SK-N-SH (cell line): ENCODE measurements around the gene SCNN1G. TPM values are rescaled to one million over a fixed set of nuclear protein-coding genes. Genes with fewer than 3 reads are reported as not detected.

Experiments used
- CTCF ChIA-PET: fragments of 300-600, 350-600 bp; formaldehyde crosslinking; extraction: SDS; loops from one replicate; lab custom pipeline; 2021; lab: Yijun Ruan, JAX
- POLR2A ChIA-PET: fragments of 350-600 bp; sonication (Branson Sonifier 250); formaldehyde crosslinking; extraction: SDS; loops from one replicate; lab custom pipeline; 2020; ENCODE audit warnings: antibody characterized with exemption, inconsistent platforms; lab: Yijun Ruan, JAX
- DNase-seq: peaks from one replicate; pipeline ENCODE4 v3.0.0; 2012
- H2AFZ ChIP-seq: fragments of 200-600 bp; sonication (generic); 2 replicates; pipeline ENCODE4 v1.8.1; 2016; ENCODE audit warnings: antibody characterized with exemption, mild to moderate bottlenecking, low read depth
- H3F3A ChIP-seq: fragments of 200-600 bp; sonication (generic); replicated peaks from 2 replicates; pipeline ENCODE3; 2016; ENCODE audit warnings: antibody characterized with exemption, mild to moderate bottlenecking; ENCODE audit not compliant: insufficient read depth
- H3K27ac ChIP-seq, 2 experiments: fragments of 200-500 bp in 1 of 2; fragments of 200-600 bp in 1 of 2; sonication (Bioruptor generic) in 1 of 2; sonication (generic), shearing (Covaris generic) in 1 of 2; 2 replicates each; pipeline versions ENCODE4 v1.5.1 to v1.6.1; 2014 to 2016; ENCODE audit warnings: low read depth in 2 of 2, inconsistent platforms in 1 of 2, low read length in 1 of 2, mild to moderate bottlenecking in 1 of 2, mixed read lengths in 1 of 2
- H3K27me3 ChIP-seq: fragments of 200-600 bp; sonication (generic), shearing (Covaris generic); 2 replicates; pipeline ENCODE4 v1.6.1; 2016; ENCODE audit warnings: mixed run types; ENCODE audit not compliant: insufficient read depth
- H3K36me3 ChIP-seq, 2 experiments: fragments of 200-500 bp in 1 of 2; fragments of 200-600 bp in 1 of 2; sonication (Bioruptor generic) in 1 of 2; sonication (generic) in 1 of 2; replicated peaks in 1 of 2; 2 replicates each; pipeline versions ENCODE3 to v1.5.1; 2014 to 2016; ENCODE audit warnings: low read length in 1 of 2, mild to moderate bottlenecking in 1 of 2; ENCODE audit not compliant: insufficient read depth in 2 of 2, control insufficient read depth in 1 of 2
- H3K4me1 ChIP-seq, 2 experiments: fragments of 200-500 bp in 1 of 2; fragments of 200-600 bp in 1 of 2; sonication (Bioruptor generic) in 1 of 2; sonication (generic), shearing (Covaris generic) in 1 of 2; 2 replicates each; pipeline versions ENCODE4 v1.5.1 to v1.6.1; 2014 to 2016; ENCODE audit warnings: low read depth in 1 of 2, low read length in 1 of 2, mixed run types in 1 of 2; ENCODE audit not compliant: insufficient read depth in 2 of 2, control insufficient read depth in 1 of 2
- H3K4me2 ChIP-seq: fragments of 200-600 bp; sonication (generic), shearing (Covaris generic); 2 replicates; pipeline ENCODE4 v1.6.1; 2017; ENCODE audit warnings: mixed run types
- H3K4me3 ChIP-seq, 2 experiments: fragments of 200-500 bp in 1 of 2; fragments of 200-600 bp in 1 of 2; sonication (Bioruptor generic) in 1 of 2; sonication (generic), shearing (Covaris generic) in 1 of 2; 2 replicates each; pipeline versions ENCODE4 v1.5.1 to v1.8.1; 2014 to 2016; ENCODE audit warnings: low read depth in 2 of 2, inconsistent platforms in 1 of 2, low read length in 1 of 2, mild to moderate bottlenecking in 1 of 2, mixed read lengths in 1 of 2, moderate library complexity in 1 of 2
- H3K79me2 ChIP-seq: fragments of 200-600 bp; sonication (generic); 2 replicates; pipeline ENCODE4 v1.8.1; 2017; ENCODE audit warnings: mild to moderate bottlenecking; ENCODE audit not compliant: insufficient read depth
- H3K9ac ChIP-seq: fragments of 200-600 bp; sonication (generic); 2 replicates; pipeline ENCODE4 v1.6.1; 2017; ENCODE audit warnings: mixed run types
- H3K9me2 ChIP-seq: fragments of 200-600 bp; sonication (generic); 2 replicates; pipeline ENCODE4 v1.6.1; 2017; ENCODE audit warnings: mixed run types
- H3K9me3 ChIP-seq: fragments of 200-600 bp; sonication (generic); 2 replicates; pipeline ENCODE4 v1.6.1; 2017; ENCODE audit warnings: mixed run types, mild to moderate bottlenecking, moderate library complexity
- H4K20me1 ChIP-seq: fragments of 200-600 bp; sonication (generic); 2 replicates; pipeline ENCODE4 v1.6.1; 2017; ENCODE audit warnings: mild to moderate bottlenecking, mixed run types; ENCODE audit not compliant: insufficient read depth
- EZH2phosphoT487 ChIP-seq: fragments of 200-600 bp; sonication (generic); IDR thresholded peaks from 2 replicates; pipeline ENCODE4 v1.6.1; 2017; ENCODE audit warnings: low read depth, mixed run types, mild to moderate bottlenecking, antibody characterized with exemption, moderate library complexity, borderline replicate concordance
- FOSL2 ChIP-seq: IDR thresholded peaks from 2 replicates; pipeline ENCODE4 v1.4.0; 2012; ENCODE audit warnings: low read depth, mild to moderate bottlenecking, moderate library complexity, borderline replicate concordance
- FOXJ3 ChIP-seq: sonication (generic); formaldehyde crosslinking; IDR thresholded peaks from 2 replicates; pipeline ENCODE4 v1.5.1; 2020; ENCODE audit warnings: mild to moderate bottlenecking, missing genetic modification reagents
- MXI1 ChIP-seq: IDR thresholded peaks from 2 replicates; pipeline ENCODE4 v1.6.1; 2012; ENCODE audit warnings: mild to moderate bottlenecking, low read depth, low read length, improper control_type of control experiment
- NFIC ChIP-seq: IDR thresholded peaks from 2 replicates; pipeline ENCODE4 v1.4.0; 2012; ENCODE audit warnings: borderline replicate concordance
- NRF1 ChIP-seq: IDR thresholded peaks from 2 replicates; pipeline ENCODE4 v1.6.1; 2012; ENCODE audit warnings: low read depth, mild to moderate bottlenecking, low read length
- RAD21 ChIP-seq: IDR thresholded peaks from 2 replicates; pipeline ENCODE4 v1.6.1; 2012; ENCODE audit warnings: mild to moderate bottlenecking, low read length
- TCF12 ChIP-seq: IDR thresholded peaks from 2 replicates; pipeline ENCODE4 v1.4.0; 2012
- USF2 ChIP-seq: fragments of 150-350 bp; IDR thresholded peaks from 2 replicates; pipeline ENCODE4 v1.6.1; 2017; ENCODE audit warnings: antibody characterized with exemption, low read length, low read depth, borderline replicate concordance
- YY1 ChIP-seq: IDR thresholded peaks from 2 replicates; pipeline ENCODE4 v1.4.0; 2012; ENCODE audit warnings: low read depth, mild to moderate bottlenecking
- WGBS: methylation state at CpG from one replicate; pipeline ENCODE4 v1.1.6; 2017; ENCODE audit warnings: low lambda C conversion rate; 5-methylcytosine and 5-hydroxymethylcytosine counted together
- polyA plus RNA-seq, 3 experiments: library from polyadenylated mRNA; depleted of rRNA; stranded (reverse); fragments of >200 nt; gene quantifications; 2 replicates each; pipeline ENCODE4 v1.2.3, GENCODE V29; 2012
- TF ChIP-seq, protein P1 (sequence below): fragments of 200-600 bp; sonication (generic); IDR thresholded peaks from 2 replicates; pipeline ENCODE4 v1.6.1; 2017; ENCODE audit warnings: antibody characterized with exemption, mild to moderate bottlenecking, moderate library complexity
- TF ChIP-seq, protein P2 (sequence below): IDR thresholded peaks from 2 replicates; pipeline ENCODE4 v1.4.0; 2012; ENCODE audit warnings: low read depth

Gene SCNN1G
- polyA plus RNA-seq, 1 of the 3 experiments (the other 2 are of a cell fraction) = not detected

DNA sequence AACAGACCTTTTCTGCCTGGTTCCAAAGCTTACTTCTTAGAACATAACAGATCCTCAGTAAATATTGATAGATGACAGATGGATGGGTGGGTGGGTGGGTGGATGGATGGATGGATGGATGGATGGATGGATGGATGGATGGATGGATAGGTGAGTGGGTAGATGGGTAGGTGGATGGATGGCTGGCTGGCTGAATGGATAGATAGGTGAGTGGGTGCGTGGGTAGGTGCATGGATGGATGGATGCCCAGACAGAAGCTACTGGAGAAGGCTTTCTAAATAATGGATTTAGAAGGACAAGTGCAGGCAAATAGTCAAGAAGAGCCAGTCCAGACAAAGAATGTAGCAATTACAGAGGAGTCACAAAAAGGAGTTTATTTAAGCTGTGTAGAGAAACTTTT is 19.6 kb downstream of the SCNN1G start:
- POLR2A ChIA-PET = no interaction called here
- CTCF ChIA-PET = interaction anchor here (1.0 to 1.6 kb wide), 2 partner anchors 19 to 21 kb away, joined by 3 to 6 read pairs; partner anchors contain the start of gene SCNN1G

GRCh38 chr16:23206986-23207385 is 24.4 kb downstream of the SCNN1G start:
- Histone ChIP-seq H3F3A (no peaks in the 10 kb centered on the region), H3K9ac (no peak overlapping the region), H3K79me2 (no peaks in the 10 kb centered on the region), H3K4me3 (no peak overlapping the region), H4K20me1 (no peaks in the 10 kb centered on the region), H3K27ac (peak overlapping the region in 1 of 2 experiments; percentile 78; a peak in 1 of 4 replicates), H2AFZ (no peak overlapping the region), H3K4me2 (no peak overlapping the region), H3K9me3 (no peaks in the 10 kb centered on the region), H3K4me1 (peaks cover 0 to 11% of the 10 kb centered on the region in 2 experiments; a peak in 1 of 4 replicates), H3K36me3 (no peaks in the 10 kb centered on the region), H3K27me3 (no peaks in the 10 kb centered on the region; the same call in 1 of the 2 replicates), H3K9me2 (no peaks in the 10 kb centered on the region)
- ChIA-PET POLR2A (no interaction called here), CTCF (interaction anchor here (3.5 to 3.7 kb wide), 2 partner anchors 24 to 227 kb away, joined by 15 to 21 read pairs; partner anchors contain the start of gene SCNN1G)
- peak; percentile 70 for DNase-seq
- TF ChIP-seq YY1 = no peak
- TF ChIP-seq, protein P1, sequence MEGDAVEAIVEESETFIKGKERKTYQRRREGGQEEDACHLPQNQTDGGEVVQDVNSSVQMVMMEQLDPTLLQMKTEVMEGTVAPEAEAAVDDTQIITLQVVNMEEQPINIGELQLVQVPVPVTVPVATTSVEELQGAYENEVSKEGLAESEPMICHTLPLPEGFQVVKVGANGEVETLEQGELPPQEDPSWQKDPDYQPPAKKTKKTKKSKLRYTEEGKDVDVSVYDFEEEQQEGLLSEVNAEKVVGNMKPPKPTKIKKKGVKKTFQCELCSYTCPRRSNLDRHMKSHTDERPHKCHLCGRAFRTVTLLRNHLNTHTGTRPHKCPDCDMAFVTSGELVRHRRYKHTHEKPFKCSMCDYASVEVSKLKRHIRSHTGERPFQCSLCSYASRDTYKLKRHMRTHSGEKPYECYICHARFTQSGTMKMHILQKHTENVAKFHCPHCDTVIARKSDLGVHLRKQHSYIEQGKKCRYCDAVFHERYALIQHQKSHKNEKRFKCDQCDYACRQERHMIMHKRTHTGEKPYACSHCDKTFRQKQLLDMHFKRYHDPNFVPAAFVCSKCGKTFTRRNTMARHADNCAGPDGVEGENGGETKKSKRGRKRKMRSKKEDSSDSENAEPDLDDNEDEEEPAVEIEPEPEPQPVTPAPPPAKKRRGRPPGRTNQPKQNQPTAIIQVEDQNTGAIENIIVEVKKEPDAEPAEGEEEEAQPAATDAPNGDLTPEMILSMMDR = no peak
- no peak for TF ChIP-seq FOXJ3 (CRISPR knock-in tag)
- TF ChIP-seq NRF1 = no peak
- no peak for TF ChIP-seq TCF12
- TF ChIP-seq MXI1 = no peak
- no peak for TF ChIP-seq EZH2phosphoT487
- no peak for TF ChIP-seq NFIC
- 18% methylated on average over 6 of the region's 7 CpGs for WGBS

More for the DNA sequence above, 19.6 kb downstream of the SCNN1G start:
- Histone ChIP-seq H3K36me3 (no peaks in the 10 kb centered on the region), H3K9me2 (no peaks in the 10 kb centered on the region), H3K9ac (no peak overlapping the region), H3K27ac (no peak overlapping the region), H3K4me1 (peaks cover 0 to 6% of the 10 kb centered on the region in 2 experiments; a peak in 1 of 4 replicates), H3F3A (no peaks in the 10 kb centered on the region)
- whole genome bisulfite sequencing = 32% methylated on average over 1 of the region's 1 CpG
- TF ChIP-seq USF2 (no peak), FOSL2 (no peak), YY1 (no peak), RAD21 (no peak), NRF1 (no peak), TCF12 (no peak)
- TF ChIP-seq, protein P2, sequence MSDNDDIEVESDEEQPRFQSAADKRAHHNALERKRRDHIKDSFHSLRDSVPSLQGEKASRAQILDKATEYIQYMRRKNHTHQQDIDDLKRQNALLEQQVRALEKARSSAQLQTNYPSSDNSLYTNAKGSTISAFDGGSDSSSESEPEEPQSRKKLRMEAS = no peak
- TF ChIP-seq, all 33 proteins: peak for 0
- no peak overlapping the region for H3K4me3 ChIP-seq
- no peak for DNase-seq
- no peak overlapping the region for H3K4me2 ChIP-seq
- no peaks in the 10 kb centered on the region; the same call in 1 of the 2 replicates for H3K27me3 ChIP-seq
- H4K20me1 ChIP-seq = no peaks in the 10 kb centered on the region
- H3K9me3 ChIP-seq = no peaks in the 10 kb centered on the region
- H3K79me2 ChIP-seq = no peaks in the 10 kb centered on the region
- H2AFZ ChIP-seq = no peak overlapping the region
